HEK293 (cell line): ENCODE measurements around the gene TRIM23.
A peak's percentile ranks its signal among the peaks of the same experiment; 100 is the strongest.

Experiments
- CTCF ChIA-PET: fragments of 350-600 bp; formaldehyde crosslinking; extraction: SDS; loops from one replicate; lab custom pipeline; 2021; ENCODE audit warnings: antibody characterized with exemption; lab: Yijun Ruan, JAX
- POLR2A ChIA-PET: fragments of 300-600 bp; formaldehyde crosslinking; extraction: SDS; loops from one replicate; lab custom pipeline; 2020; ENCODE audit warnings: antibody characterized with exemption, inconsistent platforms; lab: Yijun Ruan, JAX
- H3K27ac ChIP-seq: fragments of 200-500 bp; sonication (Bioruptor generic); 2 replicates; pipeline ENCODE4 v1.5.1; 2014; ENCODE audit warnings: low read depth, low read length, control low read depth, inconsistent platforms; ENCODE audit errors: extremely low read depth
- H3K36me3 ChIP-seq, 2 experiments: fragments of 200-500 bp in 1 of 2; sonication (Bioruptor generic) in 1 of 2; 1 replicate in 1 of 2; 2 replicates in 1 of 2; pipeline ENCODE4 v1.5.1; 2014 to 2017; ENCODE audit warnings: inconsistent platforms in 2 of 2, low read length in 2 of 2; ENCODE audit not compliant: control insufficient read depth in 2 of 2, insufficient read depth in 1 of 2
- H3K4me1 ChIP-seq: fragments of 200-500 bp; sonication (Bioruptor generic); 2 replicates; pipeline ENCODE4 v1.5.1; 2014; ENCODE audit warnings: mild to moderate bottlenecking, low read length, inconsistent platforms; ENCODE audit not compliant: control insufficient read depth, insufficient read depth
- H3K4me3 ChIP-seq: 2 replicates; pipeline ENCODE4 v1.5.1; 2011; ENCODE audit warnings: low read depth, mild to moderate bottlenecking, control low read depth, low read length, moderate library complexity
- H3K9me3 ChIP-seq: fragments of 200-500 bp; sonication (Bioruptor generic); 2 replicates; pipeline ENCODE4 v1.5.1; 2014; ENCODE audit warnings: low read depth, low read length, inconsistent platforms; ENCODE audit not compliant: control insufficient read depth, insufficient read depth
- GFI1B ChIP-seq: fragments of 450-650 bp; formaldehyde crosslinking; IDR thresholded peaks from 2 replicates; pipeline ENCODE4 v1.5.1; 2016; ENCODE audit warnings: missing biosample characterization, missing genetic modification characterization
- KLF8 ChIP-seq: fragments of 450-650 bp; formaldehyde crosslinking; IDR thresholded peaks from 2 replicates; pipeline ENCODE4 v1.5.1; 2016; ENCODE audit warnings: missing biosample characterization, missing genetic modification characterization
- SP3 ChIP-seq: fragments of 450-650 bp; formaldehyde crosslinking; IDR thresholded peaks from 2 replicates; pipeline ENCODE4 v1.5.1; 2016; ENCODE audit warnings: missing biosample characterization, missing genetic modification characterization
- ZBTB20 ChIP-seq: fragments of 450-650 bp; formaldehyde crosslinking; IDR thresholded peaks from 2 replicates; pipeline ENCODE4 v1.5.1; 2016; ENCODE audit warnings: missing biosample characterization, missing genetic modification characterization
- ZBTB48 ChIP-seq: fragments of 450-650 bp; formaldehyde crosslinking; IDR thresholded peaks from 2 replicates; pipeline ENCODE4 v1.5.1; 2016; ENCODE audit warnings: missing biosample characterization, missing genetic modification characterization
- ZFP69B ChIP-seq: fragments of 450-650 bp; formaldehyde crosslinking; IDR thresholded peaks from 2 replicates; pipeline ENCODE4 v1.5.1; 2016; ENCODE audit warnings: missing biosample characterization, missing genetic modification characterization
- ZNF112 ChIP-seq: fragments of 450-650 bp; formaldehyde crosslinking; IDR thresholded peaks from 2 replicates; pipeline ENCODE4 v1.5.0; 2017; ENCODE audit warnings: missing biosample characterization, missing genetic modification characterization
- ZNF146 ChIP-seq: fragments of 450-650 bp; formaldehyde crosslinking; IDR thresholded peaks from 2 replicates; pipeline ENCODE4 v1.5.1; 2016; ENCODE audit warnings: missing biosample characterization, missing genetic modification characterization
- ZNF174 ChIP-seq: fragments of 450-650 bp; formaldehyde crosslinking; IDR thresholded peaks from 2 replicates; pipeline ENCODE4 v1.5.0; 2017; ENCODE audit warnings: missing biosample characterization, mild to moderate bottlenecking, missing genetic modification characterization
- ZNF175 ChIP-seq: fragments of 450-650 bp; formaldehyde crosslinking; IDR thresholded peaks from 2 replicates; pipeline ENCODE4 v1.5.1; 2016; ENCODE audit warnings: missing biosample characterization, missing genetic modification characterization
- ZNF184 ChIP-seq: fragments of 450-650 bp; IDR thresholded peaks from 2 replicates; pipeline ENCODE4 v1.5.1; 2018; ENCODE audit warnings: missing biosample characterization, mild to moderate bottlenecking, missing genetic modification characterization
- ZNF19 ChIP-seq: fragments of 450-650 bp; formaldehyde crosslinking; IDR thresholded peaks from 2 replicates; pipeline ENCODE4; 2016; ENCODE audit warnings: missing biosample characterization, missing genetic modification characterization, low read depth
- ZNF248 ChIP-seq: fragments of 450-650 bp; formaldehyde crosslinking; IDR thresholded peaks from 2 replicates; pipeline ENCODE4 v1.5.1; 2017; ENCODE audit warnings: missing biosample characterization, missing genetic modification characterization
- ZNF521 ChIP-seq: fragments of 450-650 bp; formaldehyde crosslinking; IDR thresholded peaks from 2 replicates; pipeline ENCODE4 v1.5.1; 2017; ENCODE audit warnings: missing biosample characterization, mild to moderate bottlenecking, missing genetic modification characterization
- ZNF555 ChIP-seq: fragments of 450-650 bp; formaldehyde crosslinking; conservative IDR thresholded peaks from 2 replicates; pipeline ENCODE4 v1.5.1; 2017; ENCODE audit warnings: missing biosample characterization, mild to moderate bottlenecking, missing genetic modification characterization, inconsistent platforms
- ZNF664 ChIP-seq: fragments of 450-650 bp; formaldehyde crosslinking; IDR thresholded peaks from 2 replicates; pipeline ENCODE4 v1.5.1; 2016; ENCODE audit warnings: missing biosample characterization, missing genetic modification characterization
- ZNF670 ChIP-seq: fragments of 450-650 bp; formaldehyde crosslinking; IDR thresholded peaks from 2 replicates; pipeline ENCODE4 v1.5.1; 2016; ENCODE audit warnings: missing biosample characterization, missing genetic modification characterization, low read depth
- ZNF677 ChIP-seq: fragments of 450-650 bp; IDR thresholded peaks from 2 replicates; pipeline ENCODE4 v1.5.0; 2018; ENCODE audit warnings: missing biosample characterization, mild to moderate bottlenecking, missing genetic modification characterization, moderate library complexity
- ZNF776 ChIP-seq: fragments of 450-650 bp; formaldehyde crosslinking; IDR thresholded peaks from 2 replicates; pipeline ENCODE4 v1.5.0; 2017; ENCODE audit warnings: missing biosample characterization, missing genetic modification characterization, borderline replicate concordance
- ZNF792 ChIP-seq: fragments of 450-650 bp; formaldehyde crosslinking; IDR thresholded peaks from 2 replicates; pipeline ENCODE4 v1.5.1; 2016; ENCODE audit warnings: missing biosample characterization, missing genetic modification characterization
- ZSCAN18 ChIP-seq: fragments of 450-650 bp; formaldehyde crosslinking; IDR thresholded peaks from 2 replicates; pipeline ENCODE4 v1.5.1; 2016; ENCODE audit warnings: missing biosample characterization, missing genetic modification characterization
- TF ChIP-seq, protein P1 (sequence below): fragments of 450-650 bp; formaldehyde crosslinking; IDR thresholded peaks from 2 replicates; pipeline ENCODE4 v1.5.1; 2016; ENCODE audit warnings: missing biosample characterization, missing genetic modification characterization
- TF ChIP-seq, protein P2 (sequence below): fragments of 450-650 bp; formaldehyde crosslinking; IDR thresholded peaks from 2 replicates; pipeline ENCODE4 v1.5.1; 2016; ENCODE audit warnings: missing biosample characterization, missing genetic modification characterization, borderline replicate concordance

TRIM23 gene

GRCh38 chr5:65625743-65626142, 1.6 kb upstream of the TRIM23 start:
- peak overlapping the region; percentile 98 for H3K4me3 ChIP-seq
- TF ChIP-seq ZSCAN18 (tag by site-specific recombination) (no peak), ZNF670 (tag by site-specific recombination) (no peak), ZNF677 (tag by site-specific recombination) (no peak)
- ChIA-PET POLR2A (interaction anchor here (0.5 to 1.8 kb wide), 2 partner anchors 48 to 63 kb away, joined by 3 read pairs; partner anchors contain the start of genes CENPK and PPWD1), CTCF (interaction anchor here (0.5 to 0.7 kb wide), 2 partner anchors 18 to 56 kb away, joined by 3 to 4 read pairs; no protein-coding TSS in a partner anchor)
- no peak overlapping the region for H3K27ac ChIP-seq
- H3K4me1 ChIP-seq, result peaks cover 2% of the 10 kb centered on the region; the same call in 1 of the 2 replicates
- H3K36me3 ChIP-seq, result peaks cover 0 to 10% of the 10 kb centered on the region in 2 experiments; a peak in 2 of 3 replicates
- no peaks in the 10 kb centered on the region for H3K9me3 ChIP-seq

DNA sequence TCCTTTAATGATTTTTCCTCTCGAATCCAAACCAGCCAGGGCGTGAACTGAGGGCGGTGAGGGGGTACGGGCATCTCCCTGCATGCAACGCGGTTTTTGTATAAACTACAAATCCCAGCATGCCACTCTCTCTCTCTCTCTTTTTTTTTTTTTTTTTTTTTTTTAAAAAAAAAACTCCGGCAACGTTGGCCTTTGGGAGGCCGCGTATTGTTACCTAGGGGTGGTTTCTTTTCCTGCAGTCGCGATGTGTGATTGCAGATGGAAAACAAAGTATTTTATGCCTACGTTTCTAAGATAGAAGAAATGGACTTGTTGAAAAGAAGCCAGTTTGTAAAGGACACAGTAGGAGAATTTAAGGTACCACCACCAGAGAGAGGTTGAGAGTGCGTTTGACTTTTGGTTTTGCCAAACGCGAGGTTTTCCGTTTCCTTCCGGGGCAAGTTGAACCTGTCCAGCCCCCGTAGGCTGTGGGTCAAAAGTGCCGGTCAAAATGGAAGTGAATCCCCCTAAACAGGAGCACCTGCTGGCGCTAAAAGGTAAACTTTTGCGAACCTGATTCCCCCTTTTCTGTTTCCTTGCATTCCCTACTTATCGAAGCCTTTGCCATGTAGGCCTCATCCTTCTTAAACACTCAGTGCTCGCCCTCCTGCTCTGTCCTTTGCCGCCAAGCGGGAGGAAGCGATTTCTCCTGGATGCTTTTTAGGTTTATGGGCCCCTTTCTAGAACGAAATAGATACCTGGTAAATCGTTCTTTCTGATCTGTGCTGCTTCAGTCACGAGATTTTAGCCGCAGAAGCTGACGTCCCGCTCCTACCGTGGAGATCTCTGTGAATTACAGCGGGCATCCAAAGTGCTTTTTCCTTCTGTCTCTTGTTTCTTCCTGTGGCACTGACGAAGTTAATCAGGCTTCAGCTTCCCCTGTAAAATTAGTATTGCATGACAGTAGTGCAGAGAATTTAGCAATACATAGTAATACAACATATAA, 730 bp upstream of the TRIM23 start, which contains the start of the genes SHLD3 and TRAPPC13:
SHLD3 (plus strand) TSS at position 457 of the 985 bp plus-strand sequence. CDS start 4,561 bp downstream, outside the sequence.
TRAPPC13 (plus strand) TSS at position 457 of the 985 bp plus-strand sequence; CDS start at position 491, 34 bp downstream.
- H3K4me3 ChIP-seq, result peak within 1 kb of the TSS; percentile 98
- H3K27ac ChIP-seq, result peak within 1 kb of the TSS; percentile 50
- CTCF ChIA-PET, result interaction anchor here (0.5 kb wide), 1 partner anchor 57 kb away, joined by 4 read pairs; no protein-coding TSS in a partner anchor
- H3K9me3 ChIP-seq, result no peaks in the 10 kb centered on the region
- H3K4me1 ChIP-seq, result peaks cover 2% of the 10 kb centered on the region; the same call in 1 of the 2 replicates
- POLR2A ChIA-PET, result interaction anchor here (0.9 to 1.2 kb wide), 3 partner anchors 21 to 98 kb away, joined by 3 read pairs; partner anchors contain the start of genes CENPK and PPWD1
- peaks cover 0 to 8% of the 10 kb centered on the region in 2 experiments; a peak in 2 of 3 replicates for H3K36me3 ChIP-seq
- TF ChIP-seq, protein P1, sequence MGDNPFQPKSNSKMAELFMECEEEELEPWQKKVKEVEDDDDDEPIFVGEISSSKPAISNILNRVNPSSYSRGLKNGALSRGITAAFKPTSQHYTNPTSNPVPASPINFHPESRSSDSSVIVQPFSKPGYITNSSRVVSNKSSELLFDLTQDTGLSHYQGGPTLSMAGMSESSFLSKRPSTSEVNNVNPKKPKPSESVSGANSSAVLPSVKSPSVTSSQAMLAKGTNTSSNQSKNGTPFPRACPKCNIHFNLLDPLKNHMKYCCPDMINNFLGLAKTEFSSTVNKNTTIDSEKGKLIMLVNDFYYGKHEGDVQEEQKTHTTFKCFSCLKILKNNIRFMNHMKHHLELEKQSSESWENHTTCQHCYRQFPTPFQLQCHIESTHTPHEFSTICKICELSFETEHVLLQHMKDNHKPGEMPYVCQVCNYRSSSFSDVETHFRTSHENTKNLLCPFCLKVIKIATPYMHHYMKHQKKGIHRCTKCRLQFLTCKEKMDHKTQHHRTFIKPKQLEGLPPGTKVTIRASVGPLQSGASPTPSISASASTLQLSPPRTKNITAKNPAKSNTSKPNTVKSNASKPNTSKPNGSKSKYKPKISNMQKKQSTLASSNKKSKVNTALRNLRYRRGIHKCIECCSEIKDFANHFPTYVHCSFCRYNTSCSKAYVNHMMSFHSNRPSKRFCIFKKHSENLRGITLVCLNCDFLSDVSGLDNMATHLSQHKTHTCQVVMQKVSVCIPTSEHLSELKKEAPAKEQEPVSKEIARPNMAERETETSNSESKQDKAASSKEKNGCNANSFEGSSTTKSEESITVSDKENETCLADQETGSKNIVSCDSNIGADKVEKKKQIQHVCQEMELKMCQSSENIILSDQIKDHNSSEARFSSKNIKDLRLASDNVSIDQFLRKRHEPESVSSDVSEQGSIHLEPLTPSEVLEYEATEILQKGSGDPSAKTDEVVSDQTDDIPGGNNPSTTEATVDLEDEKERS (tag by site-specific recombination), result no peak
- TF ChIP-seq ZNF174 (tag by site-specific recombination) (no peak), ZNF792 (tag by site-specific recombination) (no peak), ZNF112 (tag by site-specific recombination) (no peak), ZNF664 (tag by site-specific recombination) (no peak), SP3 (tag by site-specific recombination) (peak; percentile 1; the same call in 1 of the 2 replicates), ZNF776 (tag by site-specific recombination) (no peak), ZNF248 (tag by site-specific recombination) (no peak), ZNF521 (tag by site-specific recombination) (no peak), ZFP69B (tag by site-specific recombination) (no peak), ZNF555 (tag by site-specific recombination) (no peak), GFI1B (tag by site-specific recombination) (no peak; the same call in 1 of the 2 replicates), KLF8 (tag by site-specific recombination) (peak; percentile 52; the same call in 1 of the 2 replicates), ZNF146 (tag by site-specific recombination) (no peak), ZBTB20 (tag by site-specific recombination) (peak; percentile 7; the same call in 1 of the 2 replicates), ZBTB48 (no peak), ZNF184 (tag by site-specific recombination) (no peak; the same call in 1 of the 2 replicates), ZNF19 (tag by site-specific recombination) (no peak), ZNF175 (tag by site-specific recombination) (no peak)
- TF ChIP-seq, protein P2, sequence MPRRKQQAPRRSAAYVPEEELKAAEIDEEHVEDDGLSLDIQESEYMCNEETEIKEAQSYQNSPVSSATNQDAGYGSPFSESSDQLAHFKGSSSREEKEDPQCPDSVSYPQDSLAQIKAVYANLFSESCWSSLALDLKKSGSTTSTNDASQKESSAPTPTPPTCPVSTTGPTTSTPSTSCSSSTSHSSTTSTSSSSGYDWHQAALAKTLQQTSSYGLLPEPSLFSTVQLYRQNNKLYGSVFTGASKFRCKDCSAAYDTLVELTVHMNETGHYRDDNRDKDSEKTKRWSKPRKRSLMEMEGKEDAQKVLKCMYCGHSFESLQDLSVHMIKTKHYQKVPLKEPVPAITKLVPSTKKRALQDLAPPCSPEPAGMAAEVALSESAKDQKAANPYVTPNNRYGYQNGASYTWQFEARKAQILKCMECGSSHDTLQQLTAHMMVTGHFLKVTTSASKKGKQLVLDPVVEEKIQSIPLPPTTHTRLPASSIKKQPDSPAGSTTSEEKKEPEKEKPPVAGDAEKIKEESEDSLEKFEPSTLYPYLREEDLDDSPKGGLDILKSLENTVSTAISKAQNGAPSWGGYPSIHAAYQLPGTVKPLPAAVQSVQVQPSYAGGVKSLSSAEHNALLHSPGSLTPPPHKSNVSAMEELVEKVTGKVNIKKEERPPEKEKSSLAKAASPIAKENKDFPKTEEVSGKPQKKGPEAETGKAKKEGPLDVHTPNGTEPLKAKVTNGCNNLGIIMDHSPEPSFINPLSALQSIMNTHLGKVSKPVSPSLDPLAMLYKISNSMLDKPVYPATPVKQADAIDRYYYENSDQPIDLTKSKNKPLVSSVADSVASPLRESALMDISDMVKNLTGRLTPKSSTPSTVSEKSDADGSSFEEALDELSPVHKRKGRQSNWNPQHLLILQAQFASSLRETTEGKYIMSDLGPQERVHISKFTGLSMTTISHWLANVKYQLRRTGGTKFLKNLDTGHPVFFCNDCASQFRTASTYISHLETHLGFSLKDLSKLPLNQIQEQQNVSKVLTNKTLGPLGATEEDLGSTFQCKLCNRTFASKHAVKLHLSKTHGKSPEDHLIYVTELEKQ, result no peak
